ENCODE results near the gene RRP15. TPM values are rescaled to one million over a fixed set of nuclear protein-coding genes. Genes with fewer than 3 reads are reported as not detected.

The RRP15 gene
- total and polyA plus RNA-seq, 2 of the 8 experiments (the other 6 are each of a cell fraction or from before 2014, with no cell fraction given), result 3.7 to 52.8 TPM

- Histone ChIP-seq H3K23ac (ENCODE audit: insufficient read length) (no peak overlapping the region), H3K27me3 (replicated peaks in 1 of 4; ENCODE audit: control insufficient read depth in 3 of 4, extremely low read depth in 1 of 4, insufficient read depth in 3 of 4, low read length in 3 of 4) (no peaks in the 10 kb centered on the region), H2BK20ac (ENCODE audit: low read length) (no peak overlapping the region), H4K91ac (replicated peaks; ENCODE audit: insufficient read length, low read length) (no peak overlapping the region), H3K4me2 (ENCODE audit: insufficient read depth in 1 of 2, low read depth in 2 of 2, low read length in 2 of 2) (no peak overlapping the region), H4K5ac (ENCODE audit: insufficient read length, low read depth, low read length) (no peak overlapping the region), H3K4me3 (ENCODE audit: extremely low read depth in 1 of 4, insufficient read depth in 2 of 4, low read depth in 3 of 4, low read length in 4 of 4) (no peak overlapping the region), H2AFZ (ENCODE audit: low read length) (no peak overlapping the region), H3K9ac (replicated peaks in 1 of 4; ENCODE audit: extremely low read depth in 1 of 4, low read depth in 3 of 4, low read length in 3 of 4) (no peak overlapping the region), H2BK5ac (ENCODE audit: low read depth, low read length) (no peak overlapping the region), H3K23me2 (ENCODE audit: low read depth, low read length) (no peaks in the 10 kb centered on the region), H3K14ac (ENCODE audit: insufficient read length) (no peak overlapping the region), H3K4me1 (replicated peaks in 1 of 4; ENCODE audit: control insufficient read depth in 3 of 4, insufficient read depth in 4 of 4, low read length in 3 of 4) (peaks cover 0 to 2% (median 0%) of the 10 kb centered on the region in 4 experiments; a peak in 1 of 7 replicates), H3K79me2 (ENCODE audit: control insufficient read depth in 1 of 2, insufficient read depth in 2 of 2, low read length in 2 of 2) (no peaks in the 10 kb centered on the region), H3K56ac (replicated peaks; ENCODE audit: insufficient read length, low read depth, low read length) (no peak overlapping the region), H3K18ac (ENCODE audit: extremely low read depth, low read length) (no peak overlapping the region), H2BK120ac (replicated peaks; ENCODE audit: low read depth, low read length) (no peak overlapping the region), H3K36me3 (ENCODE audit: control insufficient read depth in 2 of 4, insufficient read depth in 4 of 4, low read length in 3 of 4) (no peaks in the 10 kb centered on the region), H2BK12ac (ENCODE audit: low read depth, low read length) (no peak overlapping the region), H4K8ac (ENCODE audit: extremely low read depth, insufficient read depth, low read length) (no peak overlapping the region), H3K79me1 (ENCODE audit: low read depth, low read length) (no peaks in the 10 kb centered on the region), H2BK15ac (ENCODE audit: low read length) (no peak overlapping the region), H3K9me3 (ENCODE audit: insufficient read depth in 2 of 2, low read depth in 1 of 2, low read length in 1 of 2) (no peaks in the 10 kb centered on the region), H3K4ac (replicated peaks; ENCODE audit: insufficient read length, low read depth, low read length) (no peak overlapping the region), H2AK5ac (ENCODE audit: low read depth, low read length) (no peak overlapping the region), H3K27ac (ENCODE audit: low read depth, low read length) (no peak overlapping the region), H4K20me1 (replicated peaks in 1 of 2; ENCODE audit: control insufficient read depth in 1 of 2, insufficient read depth in 2 of 2, low read length in 2 of 2) (no peaks in the 10 kb centered on the region)
- DNase-seq (ENCODE audit: low read depth in 1 of 2, low spot score in 2 of 2) (no peak), FAIRE-seq (no peak)
- CTCF ChIA-PET (ENCODE audit: partially characterized antibody), result interaction anchor here (0.8 to 1.6 kb wide), 2 partner anchors 28 to 164 kb away, joined by 5 read pairs; no protein-coding TSS in a partner anchor
- TF ChIP-seq SIX5 (IDR thresholded peaks at IDR 0.05; ENCODE audit: low read depth, low read length), result no peak
- no peak for TF ChIP-seq EGR1 (IDR thresholded peaks at IDR 0.05; ENCODE audit: borderline replicate concordance, low read depth, low read length)
- TF ChIP-seq TAF1 (IDR thresholded peaks at IDR 0.05; ENCODE audit: low read depth, low read length), result no peak
- POLR2A ChIA-PET (ENCODE audit: partially characterized antibody), result no interaction called here
- WGBS, 2 experiments (ENCODE audit: extremely low coverage in 1 of 2, insufficient coverage in 1 of 2, insufficient read length in 1 of 2, insufficient replicate concordance in 2 of 2, low coverage in 1 of 2, low lambda C conversion rate in 2 of 2, missing lambda C conversion rate in 1 of 2), result 92% methylated on average over 3 of the region's 3 CpGs; no CpG with 5 or more reads in 1 of the 2 experiments
Observed at GRCh38 chr1:218357893-218358232, 72.8 kb downstream of the RRP15 start.

All from H1 (cell line).